HEK293T (cell line): ENCODE measurements around the gene ZBTB20.

Experiments used
- CTCF ChIA-PET: fragments of 350-600 bp; formaldehyde crosslinking; extraction: SDS; loops from one replicate; lab custom pipeline; 2021; ENCODE audit warnings: antibody characterized with exemption, inconsistent platforms; lab: Yijun Ruan, JAX
- POLR2A ChIA-PET: fragments of 350-600 bp; formaldehyde crosslinking; extraction: SDS; loops from one replicate; lab custom pipeline; 2020; ENCODE audit warnings: antibody characterized with exemption, inconsistent platforms; lab: Yijun Ruan, JAX
- DNase-seq: peaks from one replicate; pipeline ENCODE4 v3.0.0; 2012; ENCODE audit warnings: mixed read lengths; ENCODE audit errors: extremely low spot score
- ARNT ChIP-seq: fragments of 450-650 bp; IDR thresholded peaks from 2 replicates; pipeline ENCODE4 v1.6.1; 2017; ENCODE audit warnings: mild to moderate bottlenecking
- BHLHE40 ChIP-seq: fragments of 450-650 bp; IDR thresholded peaks from 2 replicates; pipeline ENCODE4 v1.6.1; 2016; ENCODE audit warnings: mild to moderate bottlenecking, moderate library complexity, borderline replicate concordance
- CTBP1 ChIP-seq: fragments of 450-650 bp; IDR thresholded peaks from 2 replicates; pipeline ENCODE4 v1.6.1; 2016; ENCODE audit warnings: borderline replicate concordance
- ELF4 ChIP-seq: fragments of 450-650 bp; IDR thresholded peaks from 2 replicates; pipeline ENCODE4 v1.6.1; 2017; ENCODE audit warnings: antibody characterized with exemption
- FOXA1 ChIP-seq: fragments of 450-650 bp; IDR thresholded peaks from 2 replicates; pipeline ENCODE4 v1.6.1; 2016; ENCODE audit warnings: mild to moderate bottlenecking
- FOXK2 ChIP-seq: fragments of 450-650 bp; IDR thresholded peaks from 2 replicates; pipeline ENCODE4 v1.6.1; 2016; ENCODE audit warnings: mild to moderate bottlenecking
- FOXM1 ChIP-seq: fragments of 450-650 bp; IDR thresholded peaks from 2 replicates; pipeline ENCODE4 v1.6.1; 2017; ENCODE audit warnings: mild to moderate bottlenecking, borderline replicate concordance
- HDGF ChIP-seq: fragments of 450-650 bp; IDR thresholded peaks from 2 replicates; pipeline ENCODE4 v1.6.1; 2017; ENCODE audit warnings: antibody characterized with exemption, borderline replicate concordance
- L3MBTL2 ChIP-seq: fragments of 450-650 bp; conservative IDR thresholded peaks from 2 replicates; pipeline ENCODE4 v1.6.1; 2016; ENCODE audit warnings: mild to moderate bottlenecking
- LEF1 ChIP-seq: fragments of 450-650 bp; IDR thresholded peaks from 2 replicates; pipeline ENCODE4 v1.6.1; 2017; ENCODE audit warnings: mild to moderate bottlenecking, borderline replicate concordance
- NFRKB ChIP-seq: fragments of 450-650 bp; IDR thresholded peaks from 2 replicates; pipeline ENCODE4 v1.6.1; 2016; ENCODE audit warnings: mild to moderate bottlenecking, moderate library complexity
- SP1 ChIP-seq: fragments of 450-650 bp; IDR thresholded peaks from 2 replicates; pipeline ENCODE4 v1.6.1; 2017
- SUZ12 ChIP-seq: fragments of 450-650 bp; IDR thresholded peaks from 2 replicates; pipeline ENCODE4 v1.6.1; 2016; ENCODE audit warnings: mild to moderate bottlenecking
- TARDBP ChIP-seq: fragments of 450-650 bp; IDR thresholded peaks from 2 replicates; pipeline ENCODE4 v1.6.1; 2016
- ZNF384 ChIP-seq: fragments of 450-650 bp; IDR thresholded peaks from 2 replicates; pipeline ENCODE4 v1.6.1; 2016
- TF ChIP-seq, protein P1 (sequence below): fragments of 450-650 bp; IDR thresholded peaks from 2 replicates; pipeline ENCODE4 v1.6.1; 2016

The ZBTB20 gene

DNA sequence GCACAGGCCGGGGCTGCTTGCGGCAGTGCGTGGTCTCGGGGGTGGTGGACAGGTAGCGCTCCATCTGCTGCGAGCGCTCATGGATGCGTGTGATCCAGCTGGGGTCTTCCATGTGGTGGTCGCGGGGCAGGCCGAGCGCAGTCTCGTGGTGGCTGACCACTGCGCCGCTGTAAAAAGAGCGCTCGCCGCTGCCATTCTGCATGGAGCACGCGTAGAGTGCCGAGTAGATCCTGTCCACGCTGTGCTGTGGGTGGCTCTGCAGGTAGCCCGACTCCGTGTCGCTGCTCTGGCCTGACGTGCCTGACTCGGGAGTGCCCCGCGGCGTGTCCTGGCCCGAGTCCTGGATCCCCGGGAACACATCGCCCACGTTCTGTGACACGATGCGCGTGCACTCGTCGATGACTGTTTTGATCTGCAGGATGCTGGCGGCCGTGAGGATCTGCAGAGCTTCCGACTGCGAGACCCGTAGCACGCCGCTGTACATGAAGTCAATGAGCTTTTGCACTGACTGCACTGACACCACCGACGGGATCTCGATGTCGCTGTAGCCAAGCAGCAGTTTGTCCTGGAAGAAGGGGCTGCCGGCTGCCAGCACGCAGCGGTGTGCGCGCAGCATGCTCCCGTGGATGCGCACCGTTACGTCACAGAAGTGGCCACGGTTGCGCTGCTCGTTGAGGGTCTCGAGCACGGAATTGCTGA, 795.8 kb downstream of the ZBTB20 start:
- TF ChIP-seq BHLHE40: no peak
- no peak for TF ChIP-seq LEF1
- no peak for TF ChIP-seq ARNT
- TF ChIP-seq ZNF384: no peak
- no peak for TF ChIP-seq HDGF
- no peak for TF ChIP-seq TARDBP
- no peak for TF ChIP-seq NFRKB
- no peak for TF ChIP-seq SUZ12
- TF ChIP-seq CTBP1: no peak
- no peak for TF ChIP-seq ELF4
- TF ChIP-seq FOXA1: no peak
- no peak for TF ChIP-seq FOXK2
- CTCF ChIA-PET: no interaction called here
- POLR2A ChIA-PET: no interaction called here
- no peak for DNase-seq

DNA sequence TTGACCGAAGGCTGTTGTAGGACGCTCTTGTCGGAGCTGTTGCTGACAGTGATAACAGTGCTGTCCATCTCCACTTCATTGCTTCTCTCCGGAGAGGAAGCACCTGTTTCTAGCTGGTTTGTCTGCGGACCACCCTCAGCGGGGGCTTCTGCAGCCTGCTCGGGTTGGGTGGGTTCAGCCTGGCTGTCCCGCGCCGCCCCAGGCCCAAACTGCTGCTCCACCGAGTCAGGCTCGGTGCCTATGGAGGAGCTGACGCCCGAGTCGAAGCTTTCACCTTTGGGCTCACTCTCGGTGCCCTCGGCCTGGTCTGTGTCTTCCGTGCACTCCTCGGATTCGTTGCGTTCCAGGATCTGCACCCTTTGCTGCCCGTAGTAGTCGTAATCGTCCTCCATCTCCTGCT, 796.4 kb downstream of the ZBTB20 start:
- ChIA-PET CTCF (no interaction called here), POLR2A (no interaction called here)
- TF ChIP-seq CTBP1 (no peak), ELF4 (no peak), SUZ12 (no peak), FOXM1 (no peak), FOXK2 (no peak), BHLHE40 (no peak), HDGF (no peak), ARNT (no peak)
- DNase-seq: no peak

DNA sequence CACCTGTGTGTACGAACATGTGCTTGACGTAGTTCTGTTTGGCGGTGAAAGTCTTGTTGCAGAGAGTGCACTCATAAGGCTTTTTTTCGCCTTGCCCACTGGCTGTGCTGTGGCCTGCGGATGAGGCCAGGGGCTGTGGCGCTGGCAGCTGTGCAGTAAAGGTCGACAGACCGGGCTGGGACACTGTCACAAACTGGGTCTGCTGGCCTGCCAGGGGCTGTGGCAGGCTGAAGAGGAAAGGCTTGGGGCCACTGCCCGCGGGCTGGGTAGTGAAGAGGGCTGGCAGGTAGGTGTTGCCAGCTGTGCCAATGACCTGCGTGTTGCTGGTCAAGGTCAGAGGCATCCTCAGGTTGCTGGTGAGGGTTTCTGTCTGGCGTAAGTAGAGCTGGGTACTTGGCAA, 796.8 kb downstream of the ZBTB20 start:
- ChIA-PET POLR2A (no interaction called here), CTCF (no interaction called here)
- no peak for TF ChIP-seq FOXM1
- no peak for TF ChIP-seq LEF1
- TF ChIP-seq ARNT: no peak
- no peak for TF ChIP-seq CTBP1
- TF ChIP-seq FOXK2: no peak
- no peak for TF ChIP-seq ZNF384
- no peak for TF ChIP-seq BHLHE40
- no peak for TF ChIP-seq TARDBP
- TF ChIP-seq FOXA1: no peak
- no peak for TF ChIP-seq ELF4
- no peak for TF ChIP-seq SUZ12
- no peak for TF ChIP-seq SP1
- no peak for TF ChIP-seq HDGF
- no peak for TF ChIP-seq L3MBTL2
- DNase-seq: no peak

DNA sequence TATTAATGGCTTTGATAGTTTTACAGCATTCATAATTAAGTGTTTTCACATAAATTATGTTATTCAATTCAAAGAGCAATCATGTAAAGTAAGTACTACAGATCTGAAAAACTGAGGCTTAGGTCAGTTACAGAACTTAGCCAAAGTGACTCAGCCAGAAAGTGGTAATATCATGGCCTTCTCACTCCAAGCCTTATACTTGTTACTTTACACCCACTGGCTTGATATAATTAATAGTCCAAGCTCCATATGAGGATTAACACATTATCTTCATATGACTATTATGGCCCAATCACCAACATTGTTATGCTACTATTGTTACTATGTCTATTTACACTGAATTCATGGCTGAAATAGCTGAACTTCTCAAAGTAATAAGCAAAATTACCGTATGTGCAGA, 802.6 kb downstream of the ZBTB20 start:
- POLR2A ChIA-PET: no interaction called here
- no peak for DNase-seq
- TF ChIP-seq SUZ12 (no peak), NFRKB (no peak), HDGF (no peak), ARNT (no peak)
- CTCF ChIA-PET: no interaction called here

DNA sequence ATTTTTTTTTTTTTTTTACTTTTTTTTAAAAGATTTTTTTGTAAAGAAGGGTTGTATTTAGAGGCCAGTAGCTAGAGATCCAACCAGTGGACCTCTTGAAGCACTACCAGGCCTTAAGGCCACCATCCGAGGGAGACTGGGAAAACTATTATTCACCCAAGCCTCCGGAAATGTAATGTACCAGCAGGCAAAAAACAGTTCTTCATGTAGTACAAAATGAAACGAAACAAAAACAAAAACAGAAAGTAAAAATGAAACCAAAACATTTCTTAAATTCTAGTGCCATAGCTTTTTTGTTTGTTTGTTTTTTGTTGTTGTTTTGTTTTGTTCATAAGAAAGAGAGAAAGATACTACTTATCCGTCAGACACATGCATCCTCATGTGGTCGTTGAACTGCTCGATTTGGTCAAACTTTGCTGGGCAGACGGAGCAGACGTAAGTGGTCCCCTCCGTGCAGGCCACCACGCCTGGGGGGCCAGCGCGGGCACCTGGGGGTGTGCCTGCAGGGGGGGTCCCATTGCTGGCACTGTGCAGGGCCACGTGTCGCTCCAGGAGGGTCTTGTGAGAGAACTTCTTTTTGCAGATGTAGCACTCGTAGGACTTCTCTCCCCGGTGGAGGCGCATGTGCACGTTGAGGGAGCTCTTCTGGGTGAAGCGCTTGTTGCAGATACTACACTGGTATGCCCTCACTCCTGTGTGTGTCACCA, 808.3 kb downstream of the ZBTB20 start:
- POLR2A ChIA-PET: no interaction called here
- CTCF ChIA-PET: no interaction called here
- no peak for DNase-seq
- TF ChIP-seq BHLHE40 (no peak), ARNT (no peak), L3MBTL2 (no peak), HDGF (no peak), NFRKB (no peak), ELF4 (no peak), FOXA1 (no peak), FOXK2 (no peak), FOXM1 (no peak), SUZ12 (no peak), LEF1 (no peak), ZNF384 (no peak), TARDBP (no peak), CTBP1 (no peak), SP1 (no peak)
- TF ChIP-seq, protein P1, sequence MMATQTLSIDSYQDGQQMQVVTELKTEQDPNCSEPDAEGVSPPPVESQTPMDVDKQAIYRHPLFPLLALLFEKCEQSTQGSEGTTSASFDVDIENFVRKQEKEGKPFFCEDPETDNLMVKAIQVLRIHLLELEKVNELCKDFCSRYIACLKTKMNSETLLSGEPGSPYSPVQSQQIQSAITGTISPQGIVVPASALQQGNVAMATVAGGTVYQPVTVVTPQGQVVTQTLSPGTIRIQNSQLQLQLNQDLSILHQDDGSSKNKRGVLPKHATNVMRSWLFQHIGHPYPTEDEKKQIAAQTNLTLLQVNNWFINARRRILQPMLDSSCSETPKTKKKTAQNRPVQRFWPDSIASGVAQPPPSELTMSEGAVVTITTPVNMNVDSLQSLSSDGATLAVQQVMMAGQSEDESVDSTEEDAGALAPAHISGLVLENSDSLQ: no peak

DNA sequence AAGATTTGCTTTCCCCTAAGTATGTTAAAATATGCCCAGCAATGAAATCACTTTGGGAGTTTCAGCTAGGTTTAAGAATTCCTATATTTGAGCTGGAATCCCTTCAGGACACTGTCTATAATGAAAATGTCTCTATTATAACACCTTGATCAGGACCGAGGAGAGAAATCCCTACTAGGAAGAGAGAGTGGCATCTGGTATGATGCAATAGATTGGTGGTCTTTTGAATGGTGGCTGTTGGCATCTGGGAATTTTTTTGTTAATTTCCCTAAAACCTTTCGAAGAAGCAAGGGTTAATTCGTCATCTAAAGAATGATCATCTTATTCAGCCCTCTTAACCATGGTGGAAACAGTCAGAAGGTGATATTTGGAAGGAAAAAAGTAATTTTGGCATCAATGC, 810.2 kb downstream of the ZBTB20 start:
- DNase-seq: no peak
- TF ChIP-seq ELF4 (no peak), ARNT (no peak), HDGF (no peak), TARDBP (no peak), L3MBTL2 (no peak), FOXM1 (no peak), SUZ12 (no peak), LEF1 (no peak), BHLHE40 (no peak), FOXA1 (no peak), FOXK2 (no peak)
- POLR2A ChIA-PET: no interaction called here
- CTCF ChIA-PET: no interaction called here
